ENCODE data around the gene TM9SF4.
"Not testable (repeated sequence)": the region's sequence is repeated elsewhere in the genome, so short reads cannot be mapped to it uniquely, and the experiment has no call there.

Gene TM9SF4

GRCh38 chr20:32192698-32193097 lies 83.2 kb downstream of the TM9SF4 start:
- DNase-seq: no peak

DNA sequence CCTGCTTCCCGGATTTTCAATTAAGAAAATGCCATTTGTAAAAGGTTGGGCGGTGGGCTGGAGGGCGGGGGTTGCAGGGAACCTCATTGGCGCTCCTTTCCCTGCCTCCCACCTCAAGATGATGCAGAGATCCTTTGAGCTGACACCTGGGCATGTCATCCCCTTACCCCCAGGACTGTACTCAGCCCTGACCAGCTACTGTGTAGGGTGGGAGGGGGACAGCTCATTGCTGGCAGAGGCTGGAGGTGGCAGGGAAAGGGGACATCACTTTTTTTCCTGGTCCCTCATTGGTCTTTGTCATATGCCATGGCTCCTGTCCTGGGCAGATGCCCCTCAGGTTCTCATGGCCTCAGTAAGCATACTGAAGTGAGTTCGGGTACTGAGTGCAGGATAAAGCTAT lies 83.8 kb downstream of the TM9SF4 start:
- not testable (repeated sequence) for DNase-seq

DNA sequence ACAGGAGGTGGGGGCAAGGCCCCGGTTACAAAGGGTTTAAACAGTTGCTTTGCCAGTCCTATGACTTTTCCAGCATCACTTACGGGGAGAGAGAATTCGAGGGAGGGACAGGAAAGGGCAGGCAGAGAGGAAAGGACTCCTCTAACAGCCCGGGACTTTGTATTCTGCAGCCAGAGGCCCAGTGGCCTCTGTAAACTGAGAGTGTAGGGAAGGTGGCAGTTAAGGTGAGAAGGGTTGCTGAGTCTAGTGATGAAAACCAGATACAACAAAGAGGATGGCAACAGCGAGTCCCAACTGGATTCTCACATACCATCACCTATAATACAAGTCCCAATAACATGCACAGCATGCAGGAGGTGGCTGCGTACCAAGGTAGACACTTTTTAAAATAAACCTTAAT lies 84.5 kb downstream of the TM9SF4 start:
- DNase-seq: no peak

- DNase-seq: no peak
Observed at GRCh38 chr20:32195581-32195980, 86.1 kb downstream of the TM9SF4 start.

- DNase-seq: not testable (repeated sequence)
Observed at GRCh38 chr20:32196613-32197012, 87.1 kb downstream of the TM9SF4 start.

GRCh38 chr20:32197136-32197535 lies 87.6 kb downstream of the TM9SF4 start:
- DNase-seq: not testable (repeated sequence)

GRCh38 chr20:32199006-32199405 lies 89.5 kb downstream of the TM9SF4 start:
- DNase-seq: no peak

- no peak for DNase-seq
Observed at GRCh38 chr20:32201296-32201976, 91.9 kb downstream of the TM9SF4 start.

GRCh38 chr20:32201977-32202363 lies 92.5 kb downstream of the TM9SF4 start:
- no peak for DNase-seq

GRCh38 chr20:32203356-32204204 lies 94.1 kb downstream of the TM9SF4 start:
- no peak for DNase-seq

DNA sequence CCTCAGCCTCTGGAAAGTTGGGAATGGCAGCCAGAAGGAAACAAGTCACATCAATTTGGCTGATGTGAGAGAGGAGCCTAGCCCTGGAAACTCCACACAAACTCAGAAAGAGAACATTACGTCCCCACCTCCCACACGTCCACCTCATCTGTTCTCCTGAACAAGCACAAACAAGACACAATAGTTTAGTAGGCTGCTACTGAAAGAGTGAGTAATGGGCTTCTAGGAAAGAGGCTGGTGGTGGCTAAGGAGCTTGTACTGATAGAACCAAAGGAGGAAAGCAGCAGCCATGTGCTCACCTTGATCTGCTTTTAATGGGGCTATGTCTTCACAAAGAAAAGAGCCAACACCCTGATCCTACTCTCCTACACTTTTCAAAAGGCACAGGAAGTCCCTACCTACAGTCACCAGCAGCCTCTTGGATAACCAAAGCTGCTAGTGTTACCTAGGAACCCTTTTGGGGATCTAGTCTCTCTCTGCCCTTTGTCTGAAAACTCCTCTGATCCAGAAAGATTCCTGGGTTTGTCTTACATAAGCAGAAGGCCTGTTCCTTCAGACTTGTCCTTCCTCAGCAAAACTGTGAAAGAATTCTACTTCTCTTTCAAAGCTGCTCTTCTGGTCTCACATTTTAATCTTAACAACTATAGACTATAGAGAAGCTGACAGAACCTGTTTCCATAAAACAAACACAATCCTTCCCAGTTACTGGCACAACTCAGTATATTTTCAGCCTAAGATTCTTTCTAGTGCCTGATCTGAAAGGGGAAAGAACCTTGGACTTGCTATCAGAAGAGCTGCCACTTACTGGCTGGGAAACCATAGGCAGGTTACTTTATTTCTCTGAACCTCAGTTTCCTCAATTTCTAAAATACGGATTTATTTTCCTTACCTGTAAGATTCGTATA lies 94.9 kb downstream of the TM9SF4 start:
- DNase-seq: no peak

DNA sequence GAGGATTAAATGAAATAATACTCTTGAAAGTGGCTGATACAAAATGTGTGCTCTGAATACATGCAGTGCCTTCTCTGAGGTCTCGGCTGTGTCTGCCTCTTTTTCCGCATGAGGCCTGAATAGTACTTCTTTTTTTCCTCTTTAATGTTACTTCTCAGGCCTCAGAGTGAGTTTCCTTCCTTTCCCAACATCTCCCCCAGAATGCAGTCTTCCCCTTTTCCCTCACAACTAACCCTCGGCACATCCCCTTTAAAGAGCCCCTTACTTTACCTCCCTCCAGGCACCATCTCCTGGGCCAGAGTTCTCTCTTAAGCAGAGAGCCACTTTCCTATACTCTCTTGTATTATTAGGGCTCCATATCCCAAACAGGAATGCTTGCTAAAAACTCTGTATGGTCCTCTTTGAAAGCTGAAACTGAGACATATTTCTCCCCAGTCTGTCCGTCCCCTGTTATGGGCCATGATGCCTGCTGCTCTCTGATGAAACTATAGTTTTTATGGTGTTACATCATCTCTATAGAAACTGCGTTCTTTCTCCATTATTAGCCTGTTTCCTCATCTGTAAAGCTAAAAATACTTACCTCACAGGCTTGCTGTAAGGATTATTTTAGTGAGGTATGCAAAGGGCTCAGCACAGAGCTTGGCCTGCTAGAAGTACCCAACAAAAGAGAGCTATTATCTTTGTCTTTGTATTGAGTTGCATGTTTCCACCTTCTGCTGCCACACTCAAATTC lies 95.8 kb downstream of the TM9SF4 start:
- DNase-seq: no peak

DNA sequence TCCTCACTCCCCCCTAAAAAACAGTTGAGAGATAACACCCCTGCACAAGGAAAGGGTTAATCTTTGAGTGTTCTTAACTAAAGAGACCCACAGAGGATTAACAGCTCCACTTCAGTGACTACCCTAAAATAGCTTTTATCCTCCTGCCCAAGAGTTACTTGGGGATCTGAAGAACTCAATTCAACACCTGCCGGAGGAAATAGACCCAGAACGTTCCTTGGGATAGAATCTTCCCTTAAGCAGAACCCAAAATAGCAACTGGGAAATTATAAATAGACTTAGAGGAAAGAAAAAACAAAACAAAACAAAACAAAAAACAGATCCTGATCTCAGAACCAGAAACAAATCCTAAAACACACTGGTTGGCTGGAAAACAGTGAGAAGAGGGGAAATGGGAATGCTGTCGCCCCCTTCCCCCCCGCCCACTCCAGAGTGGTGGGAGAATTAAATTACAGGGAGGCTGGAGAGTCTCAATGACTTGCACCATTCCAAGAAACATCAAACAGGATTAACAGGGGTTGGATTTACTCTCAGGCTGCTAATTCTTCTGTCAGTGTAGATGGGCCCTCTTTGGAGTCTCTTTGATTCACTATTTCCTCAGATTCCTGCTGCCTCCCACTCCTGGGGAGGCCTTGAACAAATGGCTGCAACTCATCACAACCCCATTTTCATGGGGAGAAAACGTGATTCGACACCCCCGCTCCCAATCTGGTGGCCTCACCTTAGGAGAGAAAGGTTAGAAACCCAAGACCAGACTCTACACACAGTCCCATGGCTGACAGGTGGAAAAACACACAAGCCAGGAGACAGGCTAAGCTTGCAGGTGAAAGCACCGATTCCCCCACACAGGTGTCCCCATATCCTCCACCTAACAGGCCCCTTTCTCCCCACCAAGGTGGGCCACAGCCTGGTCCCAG lies 96.6 kb downstream of the TM9SF4 start:
- no peak for DNase-seq

DNA sequence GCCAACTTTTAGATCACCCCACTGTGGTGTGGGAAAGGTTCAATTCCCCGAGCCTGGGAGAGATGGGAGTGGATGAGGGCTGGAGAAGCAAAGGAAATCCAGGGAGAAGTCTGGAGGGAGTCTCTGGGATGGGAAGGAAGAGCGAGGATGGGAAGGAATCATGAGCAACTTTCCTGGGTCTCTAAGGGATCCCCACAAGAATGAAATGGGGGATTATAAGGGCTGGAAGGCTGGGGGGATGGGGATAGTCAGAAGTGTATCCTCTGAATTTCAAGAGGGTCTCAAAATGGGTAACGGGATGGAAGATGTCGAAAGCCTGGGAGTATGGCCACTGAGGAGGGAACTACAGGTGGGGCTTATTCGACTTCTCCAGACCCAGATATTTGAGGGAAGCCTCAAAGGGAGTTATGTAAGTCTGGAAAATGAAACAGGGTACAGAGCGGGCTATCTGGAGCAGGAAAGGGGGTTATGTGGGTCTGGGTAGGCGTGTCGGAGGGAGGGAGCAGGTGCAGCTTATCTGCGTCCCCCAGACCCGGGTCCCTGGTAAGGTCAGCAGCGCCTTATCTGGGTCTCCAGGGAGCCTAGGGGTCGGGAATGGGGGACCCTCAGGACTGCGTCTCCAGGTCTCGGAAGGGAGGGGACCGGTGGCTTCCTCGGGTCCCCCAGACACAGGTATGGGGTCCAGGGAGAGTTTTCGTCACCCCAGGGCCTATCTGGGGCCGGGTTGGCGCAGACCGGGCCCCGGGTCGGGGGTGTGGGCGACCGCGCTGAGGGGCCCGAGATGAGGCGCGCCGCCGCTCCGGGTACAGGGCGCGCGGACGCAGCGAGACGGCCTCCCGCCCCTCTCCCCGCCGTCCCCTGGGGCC lies 97.5 kb downstream of the TM9SF4 start:
- no peak for DNase-seq

GRCh38 chr20:32207626-32208498 lies 98.3 kb downstream of the TM9SF4 start, which contains the start of the genes PLAGL2 and POFUT1:
Gene PLAGL2, minus strand, starts transcription at chr20:32207743. Its CDS starts 5,565 bp downstream, at chr20:32202178.
Gene POFUT1, plus strand, starts transcription at chr20:32207880. Its CDS starts 62 bp downstream, at chr20:32207942.
- DNase-seq: peak; percentile 76

GRCh38 chr20:32208499-32209154 lies 99.1 kb downstream of the TM9SF4 start:
- DNase-seq: no peak

DNA sequence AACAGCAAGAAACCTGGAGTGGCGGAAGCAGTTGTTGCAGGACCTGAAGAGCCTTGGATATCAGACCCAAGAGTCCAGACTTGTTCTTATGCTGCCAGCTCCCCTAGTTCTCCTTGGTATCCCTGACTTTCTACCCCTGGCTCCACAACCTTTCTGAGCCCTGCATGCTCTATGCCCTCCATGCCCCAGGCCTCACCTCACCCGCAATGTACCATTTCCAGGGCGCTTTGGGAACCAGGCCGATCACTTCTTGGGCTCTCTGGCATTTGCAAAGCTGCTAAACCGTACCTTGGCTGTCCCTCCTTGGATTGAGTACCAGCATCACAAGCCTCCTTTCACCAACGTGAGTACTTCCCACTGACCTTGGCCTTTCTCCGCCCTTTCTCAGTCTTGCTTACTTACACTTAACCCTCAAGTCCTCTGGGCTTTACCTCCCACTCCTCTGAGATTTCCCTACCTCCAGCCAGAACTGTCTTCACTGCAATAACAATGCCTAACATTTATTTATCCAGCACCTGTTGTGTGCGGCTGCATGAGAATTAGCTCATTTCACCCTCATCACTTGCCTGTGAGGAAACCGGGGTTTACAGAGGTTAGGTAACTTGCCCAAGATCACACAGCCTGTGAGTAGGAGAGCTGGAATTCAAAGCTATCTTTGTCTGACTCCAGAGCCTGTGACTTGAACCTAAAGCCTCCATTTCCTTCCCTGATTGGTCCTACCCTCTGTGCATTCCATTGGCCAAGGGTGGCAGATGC lies 100.5 kb downstream of the TM9SF4 start:
- DNase-seq: no peak

GRCh38 chr20:32213870-32214269 lies 104.4 kb downstream of the TM9SF4 start:
- no peak for DNase-seq
